ENCODE data around the gene AHDC1.

DNA sequence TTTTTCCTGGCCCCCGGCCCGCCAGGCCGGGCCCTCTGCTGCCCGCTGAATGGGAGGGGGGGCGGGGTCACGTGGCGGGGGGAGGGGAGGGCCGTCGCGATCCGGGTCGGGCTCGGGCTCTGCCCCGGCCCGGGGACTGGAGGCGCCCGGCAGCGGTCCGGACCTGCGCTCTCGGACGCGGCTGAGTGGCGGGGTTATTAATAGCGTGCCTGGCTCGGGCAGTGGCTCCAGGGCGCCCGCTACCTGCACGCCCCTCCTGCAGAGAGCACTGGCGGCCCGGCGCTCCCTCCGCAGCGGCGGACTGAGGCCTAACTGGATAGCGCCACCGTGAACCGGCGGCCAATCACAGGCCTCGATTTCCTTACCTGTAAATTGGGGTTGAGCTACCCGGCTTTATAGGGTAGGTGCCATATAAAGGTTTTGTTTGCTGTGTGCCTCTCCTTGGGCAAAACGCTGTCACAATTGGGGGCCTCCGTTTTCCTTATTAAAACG lies 28.1 kb downstream of the AHDC1 start:
- TF ChIP-seq, protein P1, sequence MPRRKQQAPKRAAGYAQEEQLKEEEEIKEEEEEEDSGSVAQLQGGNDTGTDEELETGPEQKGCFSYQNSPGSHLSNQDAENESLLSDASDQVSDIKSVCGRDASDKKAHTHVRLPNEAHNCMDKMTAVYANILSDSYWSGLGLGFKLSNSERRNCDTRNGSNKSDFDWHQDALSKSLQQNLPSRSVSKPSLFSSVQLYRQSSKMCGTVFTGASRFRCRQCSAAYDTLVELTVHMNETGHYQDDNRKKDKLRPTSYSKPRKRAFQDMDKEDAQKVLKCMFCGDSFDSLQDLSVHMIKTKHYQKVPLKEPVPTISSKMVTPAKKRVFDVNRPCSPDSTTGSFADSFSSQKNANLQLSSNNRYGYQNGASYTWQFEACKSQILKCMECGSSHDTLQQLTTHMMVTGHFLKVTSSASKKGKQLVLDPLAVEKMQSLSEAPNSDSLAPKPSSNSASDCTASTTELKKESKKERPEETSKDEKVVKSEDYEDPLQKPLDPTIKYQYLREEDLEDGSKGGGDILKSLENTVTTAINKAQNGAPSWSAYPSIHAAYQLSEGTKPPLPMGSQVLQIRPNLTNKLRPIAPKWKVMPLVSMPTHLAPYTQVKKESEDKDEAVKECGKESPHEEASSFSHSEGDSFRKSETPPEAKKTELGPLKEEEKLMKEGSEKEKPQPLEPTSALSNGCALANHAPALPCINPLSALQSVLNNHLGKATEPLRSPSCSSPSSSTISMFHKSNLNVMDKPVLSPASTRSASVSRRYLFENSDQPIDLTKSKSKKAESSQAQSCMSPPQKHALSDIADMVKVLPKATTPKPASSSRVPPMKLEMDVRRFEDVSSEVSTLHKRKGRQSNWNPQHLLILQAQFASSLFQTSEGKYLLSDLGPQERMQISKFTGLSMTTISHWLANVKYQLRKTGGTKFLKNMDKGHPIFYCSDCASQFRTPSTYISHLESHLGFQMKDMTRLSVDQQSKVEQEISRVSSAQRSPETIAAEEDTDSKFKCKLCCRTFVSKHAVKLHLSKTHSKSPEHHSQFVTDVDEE (CRISPR knock-in tag; IDR thresholded peaks at IDR 0.05), result no peak
- no peak for TF ChIP-seq ZNF8 (CRISPR knock-in tag; IDR thresholded peaks at IDR 0.05)
- no peak for TF ChIP-seq ARNTL (CRISPR knock-in tag; IDR thresholded peaks at IDR 0.05; ENCODE audit: borderline replicate concordance, low read depth)
- TF ChIP-seq ESRRG (CRISPR knock-in tag; IDR thresholded peaks at IDR 0.05), result no peak
- TF ChIP-seq, protein P2, sequence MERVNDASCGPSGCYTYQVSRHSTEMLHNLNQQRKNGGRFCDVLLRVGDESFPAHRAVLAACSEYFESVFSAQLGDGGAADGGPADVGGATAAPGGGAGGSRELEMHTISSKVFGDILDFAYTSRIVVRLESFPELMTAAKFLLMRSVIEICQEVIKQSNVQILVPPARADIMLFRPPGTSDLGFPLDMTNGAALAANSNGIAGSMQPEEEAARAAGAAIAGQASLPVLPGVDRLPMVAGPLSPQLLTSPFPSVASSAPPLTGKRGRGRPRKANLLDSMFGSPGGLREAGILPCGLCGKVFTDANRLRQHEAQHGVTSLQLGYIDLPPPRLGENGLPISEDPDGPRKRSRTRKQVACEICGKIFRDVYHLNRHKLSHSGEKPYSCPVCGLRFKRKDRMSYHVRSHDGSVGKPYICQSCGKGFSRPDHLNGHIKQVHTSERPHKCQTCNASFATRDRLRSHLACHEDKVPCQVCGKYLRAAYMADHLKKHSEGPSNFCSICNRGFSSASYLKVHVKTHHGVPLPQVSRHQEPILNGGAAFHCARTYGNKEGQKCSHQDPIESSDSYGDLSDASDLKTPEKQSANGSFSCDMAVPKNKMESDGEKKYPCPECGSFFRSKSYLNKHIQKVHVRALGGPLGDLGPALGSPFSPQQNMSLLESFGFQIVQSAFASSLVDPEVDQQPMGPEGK (CRISPR knock-in tag; IDR thresholded peaks at IDR 0.05; ENCODE audit: borderline replicate concordance), result no peak
- TF ChIP-seq ISL1 (CRISPR knock-in tag; IDR thresholded peaks at IDR 0.05), result no peak
- TF ChIP-seq TOX (CRISPR knock-in tag; IDR thresholded peaks at IDR 0.05; ENCODE audit: borderline replicate concordance), result no peak
- TF ChIP-seq OSR1 (CRISPR knock-in tag; IDR thresholded peaks at IDR 0.05), result no peak

Measured in SK-N-SH treated with all-trans-retinoic acid at 6 μM for 48 hours (cell line).